Esophagus squamous epithelium (tissue), 5 donors: ENCODE data around the gene SVOP. TPM values are rescaled to one million over a fixed set of nuclear protein-coding genes. Genes with fewer than 3 reads are reported as not detected.

Experiments
- DNase-seq: peaks from one replicate; lab custom pipeline; 2025; lab: John Stamatoyannopoulos, UW
- H3K27ac ChIP-seq, 4 donors: fragments of 200-600 bp; sonication (generic); one replicate each; pipeline ENCODE4 v1.5.1; 2016 to 2019; ENCODE audit warnings: mild to moderate bottlenecking in 1 of 4
- H3K27me3 ChIP-seq, 4 donors: fragments of 200-600 bp; sonication (generic); 1 replicate in 3 of 4; 2 replicates in 1 of 4; pipeline versions ENCODE4 v1.5.1 to v1.6.0; 2017 to 2021; ENCODE audit warnings: antibody characterized with exemption in 1 of 4
- H3K36me3 ChIP-seq, 3 donors: fragments of 200-600 bp; sonication (generic); one replicate each; pipeline ENCODE4 v1.5.1; 2016 to 2019
- H3K4me1 ChIP-seq, 3 donors: fragments of 200-600 bp; sonication (generic); one replicate each; pipeline ENCODE4 v1.5.1; 2017 to 2019
- H3K4me3 ChIP-seq, 4 donors: fragments of 200-600 bp; sonication (generic); 1 replicate in 3 of 4; 2 replicates in 1 of 4; pipeline ENCODE4 v1.5.1; 2016 to 2019; ENCODE audit warnings: mild to moderate bottlenecking in 2 of 4, moderate library complexity in 1 of 4
- H3K9me3 ChIP-seq, 3 donors: fragments of 200-600 bp; sonication (generic); one replicate each; pipeline ENCODE4 v1.5.1; 2016 to 2019
- CTCF ChIP-seq, 6 experiments: fragments of 450-650 bp in 4 of 6; fragments of 200-600 bp in 2 of 6; sonication (generic) in 2 of 6; IDR thresholded peaks; one replicate each; pipeline ENCODE4 v1.5.1; 2016 to 2019; ENCODE audit warnings: antibody characterized with exemption in 6 of 6, mild to moderate bottlenecking in 4 of 6, moderate library complexity in 4 of 6
- POLR2A ChIP-seq, 4 donors: fragments of 450-650 bp; IDR thresholded peaks; one replicate each; pipeline ENCODE4 v1.6.1; 2017; ENCODE audit warnings: antibody characterized with exemption in 4 of 4, mild to moderate bottlenecking in 4 of 4, moderate library complexity in 3 of 4
- WGBS, 2 donors: methylation state at CpG; one replicate each; pipeline ENCODE4 v1.1.5; 2018; 5-methylcytosine and 5-hydroxymethylcytosine counted together
- intact Hi-C: fragments of 100-400 bp; cut with DNase I; formaldehyde crosslinking; loops from one replicate; pipeline ENCODE4 v1.15.0; 2022
- total RNA-seq, 4 donors: library from RNA; depleted of rRNA; stranded (reverse); fragments of >200 nt; gene quantifications; one replicate each; pipeline ENCODE4 v1.1.0, GENCODE V29; 2016
- donor health status: DM: yes; HTN: yes; CAD: no.

Gene SVOP
- total RNA-seq, 4 donors from 2014 or later, result not detected

GRCh38 chr12:108881953-108882352 is 138.9 kb downstream of the SVOP start:
- no peaks in the 10 kb centered on the region for H3K9me3 ChIP-seq
- WGBS, 2 donors, result 47 to 50% methylated on average over 3 of the region's 3 CpGs
- no peak for DNase-seq
- no peak overlapping the region for H3K27ac ChIP-seq
- H3K4me1 ChIP-seq, result peaks cover 0 to 8% (median 0%) of the 10 kb centered on the region in 3 donors
- TF ChIP-seq CTCF (IDR thresholded peaks at IDR 0.05) (no peak), POLR2A (IDR thresholded peaks at IDR 0.05) (no peak)
- H3K36me3 ChIP-seq, result no peaks in the 10 kb centered on the region
- no peak overlapping the region for H3K4me3 ChIP-seq
- intact Hi-C loops, result no loop called here
- peaks cover 0 to 6% (median 0%) of the 10 kb centered on the region in 4 donors for H3K27me3 ChIP-seq

GRCh38 chr12:108879615-108880254 is 141.1 kb downstream of the SVOP start, which contains the start of gene DAO:
TSS of gene DAO (plus strand) at chr12:108880092. CDS start at chr12:108885007, 4,915 bp downstream.
- Histone ChIP-seq H3K27ac (no peak within 1 kb of the TSS), H3K36me3 (no peaks in the 10 kb centered on the region), H3K4me1 (peaks cover 0 to 8% (median 0%) of the 10 kb centered on the region in 3 donors), H3K9me3 (no peaks in the 10 kb centered on the region), H3K27me3 (peaks cover 0 to 6% (median 0%) of the 10 kb centered on the region in 4 donors), H3K4me3 (no peak within 1 kb of the TSS)
- intact Hi-C loops, result no loop called here
- DNase-seq, result no peak
- TF ChIP-seq CTCF (IDR thresholded peaks at IDR 0.05) (no peak), POLR2A (IDR thresholded peaks at IDR 0.05) (no peak)
- WGBS, 2 donors, result 40 to 100% methylated on average over 2 of the region's 16 CpGs

- intact Hi-C loops, result no loop called here
- no peaks in the 10 kb centered on the region for H3K36me3 ChIP-seq
- peaks cover 0 to 6% (median 0%) of the 10 kb centered on the region in 4 donors for H3K27me3 ChIP-seq
- H3K4me3 ChIP-seq, result no peak overlapping the region
- no peaks in the 10 kb centered on the region for H3K9me3 ChIP-seq
- peaks cover 0 to 8% (median 0%) of the 10 kb centered on the region in 3 donors for H3K4me1 ChIP-seq
- H3K27ac ChIP-seq, result no peak overlapping the region
- 85 to 90% methylated on average over 3 of the region's 3 CpGs for WGBS, 2 donors
- DNase-seq, result no peak
- TF ChIP-seq POLR2A (IDR thresholded peaks at IDR 0.05), result no peak
- no peak for TF ChIP-seq CTCF (IDR thresholded peaks at IDR 0.05)
Measured at GRCh38 chr12:108876550-108876949, 144.3 kb downstream of the SVOP start.

GRCh38 chr12:108875682-108876361 is 145.0 kb downstream of the SVOP start:
- Histone ChIP-seq H3K4me3 (no peak overlapping the region), H3K9me3 (no peaks in the 10 kb centered on the region), H3K36me3 (no peaks in the 10 kb centered on the region), H3K27me3 (peaks cover 0 to 6% (median 0%) of the 10 kb centered on the region in 4 donors), H3K4me1 (peaks cover 0 to 2% (median 0%) of the 10 kb centered on the region in 3 donors), H3K27ac (no peak overlapping the region)
- intact Hi-C loops, result no loop called here
- 65 to 77% methylated on average over 3 of the region's 3 CpGs for WGBS, 2 donors
- no peak for TF ChIP-seq POLR2A (IDR thresholded peaks at IDR 0.05)
- TF ChIP-seq CTCF (IDR thresholded peaks at IDR 0.05), result no peak
- no peak for DNase-seq

- intact Hi-C loops, result no loop called here
- 5 to 15% methylated on average over 1 of the region's 1 CpG for WGBS, 2 donors
- no peaks in the 10 kb centered on the region for H3K36me3 ChIP-seq
- H3K4me3 ChIP-seq, result no peak overlapping the region
- H3K4me1 ChIP-seq, result no peaks in the 10 kb centered on the region
- peaks cover 0 to 6% (median 0%) of the 10 kb centered on the region in 4 donors for H3K27me3 ChIP-seq
- no peak for TF ChIP-seq CTCF (IDR thresholded peaks at IDR 0.05)
- TF ChIP-seq POLR2A (IDR thresholded peaks at IDR 0.05), result no peak
- H3K27ac ChIP-seq, result no peak overlapping the region
- no peaks in the 10 kb centered on the region for H3K9me3 ChIP-seq
- DNase-seq, result no peak
Measured at GRCh38 chr12:108875280-108875679, 145.6 kb downstream of the SVOP start.
